ENCODE data around the gene TRAPPC5. TPM values are rescaled to one million over a fixed set of nuclear protein-coding genes. Genes with fewer than 3 reads are reported as not detected.

Gene TRAPPC5
- total RNA-seq, 1 experiment from 2014 or later, result 77.4 TPM

DNA sequence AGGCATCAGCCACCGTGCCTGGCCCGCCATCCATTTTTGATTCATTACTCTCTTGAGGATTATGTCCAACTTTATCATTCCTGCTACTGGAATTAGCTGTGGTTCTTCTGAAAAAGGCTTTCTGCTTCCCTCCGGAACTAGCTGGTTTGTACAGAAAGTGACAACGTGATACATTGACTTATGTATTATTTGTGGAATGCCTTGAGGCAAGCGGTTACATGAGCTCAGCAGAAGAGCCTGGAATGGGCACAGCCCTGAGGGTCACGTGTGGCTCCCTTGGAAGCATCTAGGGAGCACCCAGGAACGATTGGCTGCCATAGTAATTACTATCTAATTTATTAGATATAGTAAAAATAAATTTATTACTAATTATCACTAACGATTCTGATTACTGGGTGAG, 26.2 kb upstream of the TRAPPC5 start:
- Mint-ChIP-seq H3K9me3 (peaks cover 0 to 3% of the 10 kb centered on the region in 2 experiments; a peak in 2 of 5 replicates), H3K27me3 (ENCODE audit: low read depth) (peaks cover 89% of the 10 kb centered on the region), H3K27ac (no peak overlapping the region), H3K36me3 (ENCODE audit: insufficient read depth in 1 of 3, low read depth in 3 of 3) (no peaks in the 10 kb centered on the region), H3K4me1 (peaks cover 3 to 6% of the 10 kb centered on the region in 2 experiments), H3K4me3 (no peak overlapping the region)
- H3K23me2 ChIP-seq (ENCODE audit: insufficient read length, low read depth, low read length, poor library complexity, severe bottlenecking), result no peaks in the 10 kb centered on the region
- no peak overlapping the region for H4K5ac ChIP-seq (ENCODE audit: insufficient read length, low read depth, low read length)
- H3K27me3 ChIP-seq (ENCODE audit: insufficient read depth, low read length), result peaks cover 4% of the 10 kb centered on the region; the same call in 1 of the 2 replicates
- no peak overlapping the region for H3K27ac ChIP-seq (ENCODE audit: insufficient read length, low read depth, low read length)
- DNase-seq, result no peak
- H4K8ac ChIP-seq (replicated peaks; ENCODE audit: insufficient read length, low read depth, low read length), result no peak overlapping the region
- H4K91ac ChIP-seq (ENCODE audit: insufficient read length, low read depth, low read length), result no peak overlapping the region
- H2AK5ac ChIP-seq (ENCODE audit: insufficient read length, low read length), result no peak overlapping the region
- no peak overlapping the region for H3T11ph ChIP-seq (ENCODE audit: low read length)
- no peak overlapping the region for H2BK5ac ChIP-seq (ENCODE audit: insufficient read length, low read length)
- no peak overlapping the region for H2BK120ac ChIP-seq (ENCODE audit: low read depth, low read length, poor library complexity, severe bottlenecking)
- H3K9me3 ChIP-seq (ENCODE audit: control insufficient read depth, low read depth, low read length), result no peaks in the 10 kb centered on the region
- WGBS (ENCODE audit: extremely low coverage, insufficient read length, low lambda C conversion rate), result no CpG with 5 or more reads among the region's 8 CpGs
- H2BK15ac ChIP-seq (ENCODE audit: low read depth, low read length), result no peak overlapping the region
- H3K4me1 ChIP-seq (ENCODE audit: insufficient read depth, low read length), result no peaks in the 10 kb centered on the region
- TF ChIP-seq, protein P1, sequence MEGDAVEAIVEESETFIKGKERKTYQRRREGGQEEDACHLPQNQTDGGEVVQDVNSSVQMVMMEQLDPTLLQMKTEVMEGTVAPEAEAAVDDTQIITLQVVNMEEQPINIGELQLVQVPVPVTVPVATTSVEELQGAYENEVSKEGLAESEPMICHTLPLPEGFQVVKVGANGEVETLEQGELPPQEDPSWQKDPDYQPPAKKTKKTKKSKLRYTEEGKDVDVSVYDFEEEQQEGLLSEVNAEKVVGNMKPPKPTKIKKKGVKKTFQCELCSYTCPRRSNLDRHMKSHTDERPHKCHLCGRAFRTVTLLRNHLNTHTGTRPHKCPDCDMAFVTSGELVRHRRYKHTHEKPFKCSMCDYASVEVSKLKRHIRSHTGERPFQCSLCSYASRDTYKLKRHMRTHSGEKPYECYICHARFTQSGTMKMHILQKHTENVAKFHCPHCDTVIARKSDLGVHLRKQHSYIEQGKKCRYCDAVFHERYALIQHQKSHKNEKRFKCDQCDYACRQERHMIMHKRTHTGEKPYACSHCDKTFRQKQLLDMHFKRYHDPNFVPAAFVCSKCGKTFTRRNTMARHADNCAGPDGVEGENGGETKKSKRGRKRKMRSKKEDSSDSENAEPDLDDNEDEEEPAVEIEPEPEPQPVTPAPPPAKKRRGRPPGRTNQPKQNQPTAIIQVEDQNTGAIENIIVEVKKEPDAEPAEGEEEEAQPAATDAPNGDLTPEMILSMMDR (conservative IDR thresholded peaks at IDR 0.05), result no peak
- H3K4me2 ChIP-seq (ENCODE audit: insufficient read depth, insufficient read length, low read length), result no peak overlapping the region
- no peak overlapping the region for H3K14ac ChIP-seq (ENCODE audit: insufficient read depth, low read length)
- no peak overlapping the region for H3K23ac ChIP-seq (ENCODE audit: insufficient read length, low read depth, low read length)
- no peak overlapping the region for H3K56ac ChIP-seq (ENCODE audit: insufficient read length, low read depth, low read length)
- no peak overlapping the region for H2AFZ ChIP-seq (ENCODE audit: low read length)
- no peak overlapping the region for H3K18ac ChIP-seq (ENCODE audit: insufficient read length, low read depth, low read length)
- H2BK12ac ChIP-seq (ENCODE audit: insufficient read length, low read depth, low read length), result no peak overlapping the region
- H3K4ac ChIP-seq (ENCODE audit: low read depth, low read length), result no peak overlapping the region
- no peaks in the 10 kb centered on the region for H3K79me2 ChIP-seq (ENCODE audit: insufficient read depth, low read length)
- no peak overlapping the region for H2BK20ac ChIP-seq (ENCODE audit: low read depth, low read length, poor library complexity, severe bottlenecking)
- H4K20me1 ChIP-seq (ENCODE audit: control insufficient read depth, insufficient read depth, insufficient read length), result no peaks in the 10 kb centered on the region
- no peak overlapping the region for H3K9ac ChIP-seq (ENCODE audit: extremely low read depth, insufficient read length, low read length)
- H3K79me1 ChIP-seq (ENCODE audit: insufficient read depth, low read depth, low read length, poor library complexity, severe bottlenecking), result no peaks in the 10 kb centered on the region

Measured in H9 (cell line).